A549 treated with CpdA at 1 μM for 4 hours (cell line): ENCODE measurements around the gene ZNF681. TPM values are rescaled to one million over a fixed set of nuclear protein-coding genes. Genes with fewer than 3 reads are reported as not detected.

ENCODE experiments used
- total RNA-seq: library from RNA; stranded (reverse); fragments of 200-300 nt; extraction: Qiagen RNA extraction; gene quantifications from 5 replicates; pipeline ENCODE4 v1.2.3, GENCODE V29; 2022; ENCODE audit warnings: low read depth

The ZNF681 gene
- total RNA-seq: not detected in 5 replicates

GRCh38 chr19:23758187-23759074 is at the start of gene ZNF681:
TSS of gene ZNF681 (minus strand) at chr19:23758891. CDS start at chr19:23758749, 142 bp downstream.

Other genes with a start within 250 kb of the ZNF681 start
- gene ZNF675, start 71.7 kb downstream of the ZNF681 start, total RNA-seq: 3.2 to 5.6 TPM (median 3.4 TPM) in 5 replicates
- gene ZNF726, start 156.0 kb upstream of the ZNF681 start, total RNA-seq: 0.35 to 1.3 TPM (median 0.58 TPM) in 5 replicates